NCI-H2196 (cell line): ENCODE measurements around the gene SUV39H2.
"Not testable (repeated sequence)": the region's sequence is repeated elsewhere in the genome, so short reads cannot be mapped to it uniquely, and the experiment has no call there.

Source experiments
- DNase-seq: peaks from one replicate; lab custom pipeline; 2025; ENCODE audit not compliant: unreplicated experiment; lab: John Stamatoyannopoulos, UW

SUV39H2 gene

DNA sequence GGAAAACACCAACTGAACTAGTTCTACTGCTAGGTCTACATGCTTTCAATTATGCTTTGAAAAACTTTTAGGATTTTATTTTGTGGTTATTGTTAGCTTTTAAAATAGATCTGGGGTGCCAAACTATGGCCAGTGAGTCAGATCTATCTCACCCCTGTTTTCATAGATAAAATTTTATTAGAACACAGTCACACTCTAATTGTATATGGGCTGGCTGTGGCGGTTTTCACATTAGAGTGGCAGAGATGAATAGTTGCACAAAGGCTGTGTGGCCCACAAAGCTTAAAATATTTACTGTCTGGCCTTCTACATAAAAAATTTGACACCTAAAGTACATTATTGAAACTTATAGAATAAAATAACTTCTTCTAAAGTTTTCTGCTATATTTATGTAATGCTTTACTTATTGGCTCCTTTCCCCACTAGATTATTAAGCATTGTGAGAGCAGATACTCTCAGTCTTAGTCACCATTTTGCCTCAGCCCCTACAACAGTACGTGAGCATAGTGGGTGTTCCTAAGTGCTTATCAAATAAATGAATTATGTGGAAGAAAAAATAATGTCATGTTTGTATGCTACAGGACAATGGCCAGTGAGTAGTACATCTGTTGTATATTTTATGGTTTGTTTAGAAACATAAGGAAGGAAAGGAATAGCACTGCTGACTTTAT lies 5.4 kb upstream of the SUV39H2 start:
- no peak for DNase-seq

DNA sequence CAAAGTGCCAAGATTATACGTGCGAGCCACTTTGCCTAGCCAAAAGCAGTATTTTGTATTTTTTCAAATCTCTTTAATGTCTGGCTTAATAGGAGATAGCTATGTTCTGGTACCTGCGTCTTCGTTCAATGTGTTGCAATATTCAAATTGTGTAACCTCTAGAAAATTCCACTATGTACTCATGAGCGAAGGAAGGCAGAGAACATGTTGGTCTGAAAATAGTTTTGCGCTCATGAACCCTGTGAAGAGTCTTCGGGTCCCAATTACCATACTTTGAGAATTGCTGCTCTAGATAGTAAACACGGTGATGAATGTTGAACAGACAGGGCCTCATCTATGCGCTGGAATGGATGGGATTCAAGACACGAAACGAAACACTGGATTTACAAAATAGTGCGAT lies 2.7 kb upstream of the SUV39H2 start:
- DNase-seq = no peak

DNA sequence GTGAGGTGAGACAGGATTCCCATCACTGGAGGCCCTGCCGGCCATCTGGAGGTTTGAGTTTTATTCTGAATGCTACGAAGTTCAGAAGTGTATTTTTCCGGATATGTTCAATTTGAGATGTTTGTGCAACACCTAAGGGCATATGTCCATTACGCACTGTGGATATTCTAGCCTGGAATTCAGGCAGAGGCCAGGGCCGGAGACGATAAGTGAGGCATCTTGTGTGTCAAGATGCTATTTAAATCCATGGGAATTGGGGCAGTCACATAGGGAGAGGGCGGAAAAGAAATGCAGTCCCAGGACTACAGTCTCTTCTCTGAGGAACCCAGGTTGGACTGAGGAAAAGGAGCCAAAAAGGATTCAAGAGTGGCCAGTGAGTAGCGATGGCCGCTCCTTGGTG lies 1.9 kb upstream of the SUV39H2 start:
- no peak for DNase-seq

DNA sequence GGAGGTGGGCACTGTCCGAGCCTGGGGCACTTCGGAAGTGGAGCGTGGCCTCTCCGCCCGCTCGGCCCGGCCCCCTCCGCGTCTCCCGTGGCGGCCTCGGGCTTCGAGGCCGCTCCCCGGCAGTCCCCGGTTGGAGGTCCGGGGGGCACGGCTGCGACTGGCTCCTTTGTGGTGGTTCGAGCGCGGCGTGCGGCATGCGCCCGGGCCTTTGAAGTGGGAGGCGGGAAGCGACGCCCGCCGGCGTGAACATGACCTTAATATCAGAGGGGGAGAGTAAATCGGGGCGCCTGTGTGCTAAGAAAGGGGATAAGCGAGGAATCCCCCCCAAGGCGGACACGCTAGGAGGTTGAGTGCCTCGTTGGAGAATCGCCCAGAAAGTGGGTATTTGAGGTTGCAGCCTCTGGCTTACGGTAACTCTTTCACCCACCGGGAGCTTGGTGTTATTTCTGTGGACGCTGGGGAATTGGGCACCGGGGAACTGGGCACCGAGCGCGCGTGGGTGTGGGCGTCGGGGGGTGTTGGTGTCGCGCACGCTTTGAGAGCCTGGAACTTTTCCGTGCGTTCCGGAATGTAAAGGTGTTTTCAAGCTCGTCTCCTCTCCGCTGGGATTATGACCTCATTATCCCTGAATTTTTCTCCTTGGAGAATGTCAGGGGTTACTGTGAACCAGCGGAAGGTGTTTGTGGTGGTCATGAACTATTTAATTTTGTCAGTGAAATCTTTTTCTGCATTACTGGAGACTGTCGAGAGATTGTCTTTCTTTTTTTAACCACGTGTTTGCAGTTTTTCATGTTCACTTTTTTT lies 660 bp downstream of the SUV39H2 start:
- no peak for DNase-seq

DNA sequence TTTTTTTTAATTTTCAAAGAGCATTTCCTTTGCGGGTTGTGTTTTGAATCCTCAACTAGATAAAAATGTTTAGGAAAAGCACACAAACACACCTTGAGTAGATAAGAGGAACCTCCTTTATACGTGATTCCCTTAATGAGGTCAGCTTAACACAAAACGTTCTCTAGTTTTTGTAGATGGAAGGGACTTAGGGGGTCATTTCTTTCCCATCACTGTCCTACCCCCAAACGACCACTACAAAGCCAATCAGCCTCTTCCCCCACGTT lies 1.2 kb downstream of the SUV39H2 start:
- DNase-seq = no peak

DNA sequence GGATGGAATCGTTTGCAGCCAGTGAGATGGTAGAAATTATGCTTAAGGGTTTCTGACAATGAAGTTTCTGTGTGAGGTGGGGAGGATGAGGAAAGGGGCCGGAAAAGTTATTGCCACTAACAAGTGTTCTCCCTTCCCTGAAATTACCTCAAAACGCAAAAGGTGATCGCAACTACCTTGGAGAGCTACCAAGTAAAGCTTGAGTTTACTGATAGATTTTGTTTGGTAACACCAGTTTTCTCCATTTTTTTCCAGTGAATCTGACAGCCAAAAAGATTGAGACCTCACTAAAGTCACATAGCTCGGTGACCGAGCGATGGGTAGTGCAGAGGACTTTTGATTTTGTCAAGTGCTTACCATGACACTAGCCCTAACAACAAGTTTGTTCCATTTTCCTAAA lies 1.6 kb downstream of the SUV39H2 start:
- DNase-seq = no peak

DNA sequence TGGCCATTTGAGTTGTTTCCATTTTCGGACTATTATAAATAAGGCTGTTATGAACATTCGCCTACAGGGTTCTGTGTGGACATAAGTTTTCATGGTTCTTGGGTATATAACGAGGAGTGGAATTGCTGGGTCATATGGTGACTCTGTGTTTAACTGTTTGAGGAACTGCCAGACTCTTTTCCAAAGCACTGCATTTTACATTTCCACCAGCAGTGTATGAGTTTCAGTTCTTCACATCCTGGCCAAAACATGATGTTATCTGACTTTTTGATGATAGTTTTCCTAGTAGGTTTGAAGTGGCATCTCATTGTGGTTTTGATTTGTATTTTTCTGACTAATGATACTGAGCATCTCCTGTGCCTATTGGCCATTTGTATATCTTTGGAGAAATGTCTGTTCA lies 5.4 kb downstream of the SUV39H2 start:
- no peak for DNase-seq

DNA sequence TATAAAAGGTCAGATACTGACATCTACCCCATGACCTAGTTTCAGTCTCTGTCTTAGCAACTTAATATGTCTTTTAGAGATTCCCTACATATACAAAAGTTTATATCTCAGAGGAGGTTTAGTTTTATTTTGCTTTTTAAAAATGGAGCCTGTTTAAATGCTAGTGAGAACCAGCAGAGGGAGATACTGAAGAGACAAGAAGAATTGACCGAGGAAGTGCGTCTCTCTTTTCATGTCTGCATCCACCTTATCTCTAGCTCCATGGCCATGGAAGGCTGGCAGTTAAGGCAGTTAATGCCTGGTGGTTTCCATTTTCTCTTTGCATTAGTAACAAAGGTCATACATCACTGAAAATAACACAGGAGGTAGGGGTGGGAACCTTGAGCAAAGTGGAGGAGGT lies 10.7 kb downstream of the SUV39H2 start:
- DNase-seq = no peak

DNA sequence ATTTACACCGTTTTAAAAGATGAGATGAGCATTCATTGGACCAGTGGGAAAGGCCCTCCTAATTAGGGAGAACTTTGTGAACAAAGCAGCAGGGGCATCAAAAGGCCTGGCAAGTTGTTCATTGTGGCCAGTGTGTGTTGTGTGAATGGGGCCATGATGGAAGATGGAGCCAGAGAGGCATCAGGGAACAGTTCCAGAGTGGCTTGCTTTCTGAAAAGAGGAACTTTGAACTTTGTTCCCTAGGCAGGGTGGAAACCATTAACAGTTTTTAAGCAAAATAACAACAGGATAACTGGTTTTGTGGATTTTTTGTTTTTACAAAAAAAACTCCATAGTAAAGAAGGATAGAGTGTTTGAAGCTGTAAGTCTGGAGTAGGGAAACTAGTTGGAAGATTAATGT lies 12.5 kb downstream of the SUV39H2 start:
- no peak for DNase-seq

DNA sequence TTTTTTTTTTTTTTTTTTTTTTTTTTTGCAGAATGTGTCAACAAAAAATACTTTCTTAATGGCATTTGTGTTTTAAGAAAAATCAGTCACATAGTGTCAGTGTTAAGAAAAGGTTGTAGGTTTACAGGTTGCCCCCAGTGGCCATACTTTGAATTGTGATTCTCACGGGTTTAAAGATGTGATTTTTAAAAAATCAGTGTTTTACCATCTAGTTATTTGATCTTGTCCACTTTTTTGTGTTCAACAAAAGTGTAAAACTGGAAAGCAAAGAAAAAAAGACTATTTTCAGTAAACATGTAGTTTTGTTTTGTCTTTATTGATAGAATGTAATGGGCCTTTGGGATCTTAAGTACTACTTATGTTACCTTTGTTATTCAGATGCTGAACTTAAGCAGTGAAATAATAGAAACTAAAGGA lies 25.7 kb downstream of the SUV39H2 start:
- no peak for DNase-seq

DNA sequence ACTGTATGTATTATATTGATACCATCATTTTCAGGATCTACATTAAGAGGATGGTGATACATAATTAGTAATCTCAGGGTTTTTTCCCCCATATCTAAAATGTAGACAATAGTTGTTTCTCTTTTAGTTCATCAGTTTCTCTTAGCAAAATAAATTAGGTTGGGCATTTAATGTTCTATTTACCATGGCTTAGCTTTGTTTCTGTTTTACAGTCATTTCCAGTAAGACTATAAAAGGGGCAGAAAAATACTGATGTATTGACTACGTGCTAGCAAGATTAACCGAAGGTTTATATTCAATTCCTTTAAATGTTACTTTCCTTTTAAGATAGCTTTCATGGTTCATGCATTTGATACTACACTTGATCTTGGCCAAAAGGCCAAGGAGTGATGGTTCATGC lies 26.2 kb downstream of the SUV39H2 start:
- DNase-seq = no peak

DNA sequence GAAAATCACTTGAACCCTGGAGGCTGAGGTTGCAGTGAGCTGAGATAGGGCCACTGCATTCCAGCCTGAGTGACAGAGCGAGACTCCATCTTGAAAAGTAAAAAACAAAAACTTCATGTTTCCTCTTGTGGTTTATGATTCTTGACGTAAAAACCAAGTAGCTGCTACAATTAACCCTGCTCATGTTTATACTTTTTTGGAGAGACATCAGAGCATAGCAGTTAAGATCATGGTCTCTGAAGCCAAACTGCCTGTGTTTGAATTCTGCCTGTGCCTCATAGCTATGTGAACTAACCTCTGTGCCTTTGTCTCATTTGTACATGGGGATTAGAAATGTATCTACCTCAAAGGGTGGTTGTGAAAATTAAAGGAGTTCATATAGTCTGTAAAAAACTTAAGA lies 27.2 kb downstream of the SUV39H2 start:
- DNase-seq = no peak

DNA sequence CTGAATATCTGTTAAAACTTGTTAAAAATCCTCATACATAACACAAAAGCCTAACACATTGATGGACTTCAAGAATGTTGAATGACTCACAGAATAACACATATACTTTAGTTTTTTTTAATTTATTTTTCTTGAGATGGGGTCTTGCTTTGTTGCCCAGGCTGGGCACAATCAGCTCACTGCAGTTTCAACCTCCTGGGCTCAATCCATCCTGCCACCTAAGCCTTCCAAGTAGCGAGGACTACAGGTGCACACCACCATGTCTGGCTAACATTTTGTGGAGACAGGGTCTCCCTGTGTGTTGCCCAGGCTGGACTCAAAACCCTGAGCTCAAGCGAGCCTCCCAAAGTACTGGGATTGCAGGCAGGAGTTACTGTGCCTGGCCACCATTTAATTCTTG lies 28.1 kb downstream of the SUV39H2 start:
- no peak for DNase-seq

DNA sequence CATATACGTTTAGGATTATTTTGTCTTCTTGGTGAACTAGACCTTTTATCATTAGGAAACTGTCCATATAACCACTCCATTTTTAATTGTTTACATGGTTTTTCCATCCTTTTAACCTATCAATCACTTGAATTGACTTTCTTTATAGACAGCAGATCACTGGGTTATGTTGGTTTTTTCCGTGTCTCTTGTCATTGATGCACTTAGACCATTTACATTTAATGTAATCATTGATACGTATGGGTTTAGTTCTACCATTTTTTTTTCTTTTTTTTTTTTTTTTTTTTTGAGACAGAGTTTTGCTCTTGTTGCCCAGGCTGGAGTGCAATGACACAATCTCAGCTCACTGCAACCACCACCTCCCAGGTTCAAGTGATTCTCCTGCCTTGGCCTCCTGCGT lies 28.9 kb downstream of the SUV39H2 start:
- DNase-seq = not testable (repeated sequence)

DNA sequence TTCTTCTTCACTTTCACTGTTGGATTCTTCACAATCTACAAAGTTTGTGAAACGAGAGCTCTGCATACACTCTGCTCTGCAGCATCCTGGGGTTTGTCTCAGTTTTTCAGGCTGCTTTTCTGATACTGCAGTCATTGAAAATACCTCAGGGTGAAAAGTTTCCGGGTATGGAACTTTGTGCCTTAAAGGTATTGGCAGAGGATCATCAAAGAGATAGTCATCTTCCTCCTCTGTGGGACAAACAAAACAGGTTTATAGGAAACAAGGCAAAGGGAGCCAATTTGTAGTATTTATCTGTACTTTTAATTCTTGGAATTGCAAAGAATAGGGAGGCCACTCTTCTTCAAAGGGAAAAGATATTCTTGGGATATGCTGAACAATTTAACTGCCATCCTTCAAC lies 30.4 kb downstream of the SUV39H2 start:
- no peak for DNase-seq

DNA sequence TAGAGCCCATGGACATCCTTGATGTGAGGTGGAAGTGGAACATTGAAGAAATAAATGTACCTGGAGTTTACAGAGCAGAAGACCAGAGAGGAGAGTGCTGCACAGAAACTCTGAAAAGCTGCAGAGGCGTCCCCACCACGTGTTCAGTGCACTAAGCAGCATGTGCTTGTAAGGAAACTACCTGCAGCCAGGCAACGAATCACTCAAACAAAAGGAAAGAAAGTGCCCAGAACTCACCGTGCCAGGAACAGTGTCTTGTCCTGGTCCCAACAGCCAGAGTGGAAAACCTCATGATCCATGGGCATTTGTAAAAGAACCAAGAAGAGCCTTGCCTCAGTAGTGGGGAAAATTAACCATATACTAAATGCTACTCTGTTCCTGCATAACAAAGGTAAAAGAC lies 32.3 kb downstream of the SUV39H2 start:
- no peak for DNase-seq

DNA sequence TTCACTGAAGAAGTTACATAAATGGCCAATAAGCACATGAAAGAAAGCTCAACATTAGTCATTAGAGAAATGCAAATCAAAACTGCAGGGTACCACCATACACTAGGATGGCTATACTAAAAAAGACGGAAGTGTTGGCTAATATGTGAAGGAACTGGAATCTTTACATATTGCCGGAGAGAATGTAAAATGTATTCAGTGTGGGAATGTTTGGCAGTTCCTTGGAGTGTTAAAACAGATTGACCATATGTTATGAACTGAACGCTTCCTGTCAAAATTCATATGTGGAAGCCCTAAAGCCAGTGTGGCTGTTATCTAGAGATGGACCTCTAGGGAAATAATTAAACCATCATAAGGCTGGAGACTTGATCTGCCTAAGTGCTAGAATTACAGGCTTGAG lies 33.1 kb downstream of the SUV39H2 start:
- DNase-seq = no peak

DNA sequence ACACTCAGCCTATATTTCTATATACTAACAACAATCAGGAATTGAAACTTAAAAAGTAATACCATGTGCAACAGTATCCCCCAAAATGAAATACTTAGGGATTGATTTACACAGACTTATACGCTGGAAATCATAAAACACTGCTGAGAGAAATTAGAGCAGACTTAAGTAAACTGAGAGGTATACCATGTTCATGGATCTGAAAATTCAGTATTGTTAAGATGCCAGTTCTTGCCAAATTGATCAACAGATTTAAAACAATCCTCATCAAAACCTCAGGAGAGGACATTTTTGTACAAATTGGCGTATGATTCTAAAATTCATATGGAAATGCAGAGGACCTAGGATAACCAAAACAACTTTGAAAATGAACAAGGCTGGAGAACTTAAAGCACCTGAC lies 37.9 kb downstream of the SUV39H2 start:
- DNase-seq = no peak

DNA sequence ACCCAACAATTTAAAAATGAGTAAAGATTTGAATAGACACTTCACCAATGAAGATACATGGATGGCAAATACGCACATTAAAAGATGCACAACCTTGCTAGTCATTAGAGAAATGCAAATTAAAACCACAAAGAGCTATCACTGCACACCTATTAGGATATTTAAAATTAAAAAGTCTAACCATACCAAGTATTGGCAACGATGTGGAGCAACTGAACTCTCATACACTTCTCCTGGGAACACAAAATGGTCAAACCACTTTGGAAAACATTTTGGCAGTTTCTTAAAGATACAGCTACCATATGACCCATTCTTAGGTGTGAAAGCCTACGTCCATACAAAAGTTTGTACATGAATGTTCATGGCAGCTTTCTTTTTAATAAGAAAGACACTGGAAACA lies 39.2 kb downstream of the SUV39H2 start:
- DNase-seq = no peak

DNA sequence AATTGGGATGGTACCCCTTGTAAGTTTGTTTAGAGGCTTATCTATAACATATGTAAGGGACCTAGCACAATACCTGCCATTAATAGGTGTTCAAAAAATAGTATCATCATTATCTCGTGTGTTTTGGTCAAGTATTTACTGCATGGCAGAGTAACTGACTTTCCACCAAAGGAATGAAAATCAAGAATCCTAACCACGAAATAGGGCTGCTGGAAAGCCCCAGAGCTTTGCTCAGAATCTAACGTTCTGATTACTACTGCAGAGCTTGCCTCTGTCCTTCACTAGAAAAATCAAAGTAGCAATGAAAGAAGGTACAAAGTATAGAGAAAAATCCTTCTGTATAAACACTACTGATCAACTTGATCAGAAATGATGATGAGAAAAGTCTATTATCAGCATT lies 40.3 kb downstream of the SUV39H2 start:
- no peak for DNase-seq

DNA sequence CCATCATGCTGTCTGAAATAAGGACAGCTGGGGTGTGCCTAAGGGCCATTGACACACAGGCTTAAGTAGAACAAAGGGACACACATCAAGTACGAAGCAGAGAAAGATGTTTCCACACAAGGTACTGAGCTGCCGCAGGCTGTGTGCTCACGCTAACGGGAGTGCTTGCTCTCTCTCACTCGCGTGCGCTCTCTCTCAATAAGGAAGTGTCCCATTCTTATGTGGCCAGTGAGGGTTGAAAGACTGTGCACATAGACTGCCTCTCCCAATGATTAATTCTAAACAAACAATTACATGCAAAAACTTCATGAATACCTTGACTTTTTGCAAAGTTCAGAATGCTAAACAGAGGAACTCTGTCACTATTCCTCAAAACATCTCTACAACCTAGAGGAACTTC lies 45.3 kb downstream of the SUV39H2 start:
- DNase-seq = no peak

DNA sequence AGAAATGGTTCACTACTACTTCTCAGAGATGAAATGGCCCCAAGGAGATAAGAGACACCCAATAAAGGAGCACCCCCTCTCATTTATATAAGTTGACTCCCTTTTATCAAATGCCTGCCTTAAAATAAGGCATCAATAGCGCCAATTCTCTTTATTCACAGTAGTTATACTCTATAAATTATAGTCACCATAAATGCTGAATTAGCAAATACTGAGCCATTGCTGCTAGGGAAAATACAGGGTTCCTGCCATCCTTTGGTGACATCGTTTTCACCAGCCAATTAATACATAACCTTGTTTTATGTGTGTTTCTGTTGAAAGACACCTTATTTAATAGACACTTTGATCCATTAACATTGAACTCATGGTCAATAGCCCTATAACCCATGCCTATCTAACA lies 46.6 kb downstream of the SUV39H2 start:
- DNase-seq = no peak

DNA sequence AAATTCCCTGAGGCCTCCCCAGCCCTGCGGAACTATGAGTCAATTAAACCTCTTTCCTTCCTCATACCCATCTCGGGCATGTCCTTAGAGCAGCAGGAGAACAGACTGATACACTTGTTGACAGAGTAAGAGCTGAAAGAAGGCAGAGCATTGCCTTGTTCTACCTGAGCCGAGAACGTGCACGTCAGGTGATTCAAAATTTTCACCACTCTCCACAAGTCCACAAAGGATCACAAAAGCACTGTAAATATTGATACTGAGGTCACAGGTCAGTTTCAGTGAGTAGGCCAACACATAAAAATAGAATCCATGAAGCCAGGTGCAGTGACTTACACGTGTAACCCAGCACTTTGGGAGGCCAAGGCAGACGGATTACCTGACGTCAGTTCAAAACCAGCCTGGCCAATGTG lies 47.4 kb downstream of the SUV39H2 start:
- peak; percentile 2 for DNase-seq
